GM13977 (cell line): ENCODE results near the gene NOC2L.

Source experiments
- DNase-seq: peaks from one replicate; pipeline ENCODE4 v3.0.0; 2012; ENCODE audit warnings: low spot score
- CTCF ChIP-seq: IDR thresholded peaks from 2 replicates; pipeline ENCODE4 v1.5.1; 2012; ENCODE audit warnings: mild to moderate bottlenecking, control low read depth; ENCODE audit not compliant: insufficient read depth; ENCODE audit errors: extremely low read depth, missing control alignments
- in situ Hi-C: fragments of 300-500 bp; cut with MboI; formaldehyde crosslinking; loops from one replicate; pipeline ENCODE4 v1.12.0; 2022; ENCODE audit warnings: low sequenced_read_pairs, low pct_unique_long_range_greater_than_20kb, mixed read lengths, inconsistent platforms; ENCODE audit not compliant: unreplicated experiment

The NOC2L gene

DNA sequence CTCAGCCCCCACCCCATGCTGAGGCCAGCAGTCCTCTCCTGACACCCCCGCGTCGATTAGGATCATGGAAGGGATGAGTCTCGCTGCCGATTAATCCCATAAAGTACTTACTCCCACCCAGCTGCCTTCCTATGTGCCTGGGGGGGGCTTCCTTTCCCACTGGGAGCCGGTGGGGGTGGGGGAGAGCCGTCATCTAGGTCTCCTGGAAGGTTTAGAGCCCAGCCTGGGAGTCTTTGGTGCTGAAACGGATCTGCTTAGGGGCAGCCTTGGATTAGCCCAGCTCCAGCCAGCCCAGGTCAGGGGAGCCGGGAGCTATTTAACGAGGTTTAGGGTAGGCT is 25.5 kb downstream of the NOC2L start:
- in situ Hi-C loops = no loop called here

DNA sequence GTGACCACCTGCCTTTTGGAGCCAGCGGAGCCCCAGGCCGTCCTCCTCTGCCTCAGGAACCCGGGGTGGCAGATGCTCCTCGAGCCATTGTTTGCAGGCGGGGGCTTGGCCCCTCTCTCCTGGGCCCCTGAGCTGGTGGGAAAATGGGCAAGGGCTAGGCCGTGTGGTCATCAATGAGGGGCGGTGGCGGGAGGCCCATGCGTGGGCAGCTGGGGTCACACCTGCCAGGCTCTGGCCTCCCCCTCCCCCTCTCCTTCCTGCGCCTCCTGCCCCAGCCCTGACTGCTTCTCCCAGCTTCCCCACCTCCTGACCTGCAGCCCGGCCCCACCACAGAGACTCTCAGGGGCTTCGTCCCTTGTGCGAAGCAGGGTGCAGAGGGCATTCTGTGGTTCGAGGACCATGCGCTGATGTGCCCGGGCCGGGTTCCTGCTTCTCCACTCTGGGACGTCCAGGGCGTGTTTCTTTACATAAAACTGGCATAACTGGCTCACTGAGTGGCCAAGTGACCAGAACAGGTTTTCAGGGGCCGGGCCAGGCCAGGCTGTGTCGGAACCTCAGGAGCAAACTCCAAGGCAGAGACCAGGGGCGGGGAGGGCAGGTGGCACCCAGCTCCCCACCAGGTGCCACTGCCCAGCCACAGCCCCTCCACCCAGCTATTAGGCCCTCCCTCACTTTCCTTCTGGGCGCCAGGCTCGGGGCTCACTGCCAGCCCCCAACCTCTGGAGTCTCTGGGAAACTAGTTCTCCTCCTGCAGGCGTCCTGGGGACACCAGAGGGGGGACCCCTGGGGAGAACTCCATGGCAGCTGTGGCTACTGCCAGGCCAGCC is 26.1 kb downstream of the NOC2L start:
- no peak for TF ChIP-seq CTCF
- in situ Hi-C loops = no loop called here
- no peak for DNase-seq

More for the DNA sequence above, 25.5 kb downstream of the NOC2L start:
- no peak for TF ChIP-seq CTCF
- DNase-seq = no peak

DNA sequence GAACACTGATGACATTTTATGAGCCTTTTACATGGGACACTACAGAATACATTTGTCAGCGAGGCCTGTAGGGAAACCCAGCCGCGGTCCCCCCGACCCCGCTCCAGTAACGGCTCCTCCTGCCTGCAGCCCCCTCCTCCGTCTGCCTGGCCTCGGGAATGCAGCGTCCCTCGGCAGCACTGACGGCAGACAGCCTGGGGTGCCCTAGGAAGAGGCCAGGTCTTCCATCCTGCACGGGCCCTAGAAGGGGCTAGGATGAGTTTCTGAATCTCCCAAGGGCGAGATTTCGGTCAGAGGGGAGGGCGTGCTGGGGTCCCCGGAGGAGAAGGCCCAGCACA is 26.9 kb downstream of the NOC2L start:
- no peak for DNase-seq
- in situ Hi-C loops = no loop called here
- no peak for TF ChIP-seq CTCF

DNA sequence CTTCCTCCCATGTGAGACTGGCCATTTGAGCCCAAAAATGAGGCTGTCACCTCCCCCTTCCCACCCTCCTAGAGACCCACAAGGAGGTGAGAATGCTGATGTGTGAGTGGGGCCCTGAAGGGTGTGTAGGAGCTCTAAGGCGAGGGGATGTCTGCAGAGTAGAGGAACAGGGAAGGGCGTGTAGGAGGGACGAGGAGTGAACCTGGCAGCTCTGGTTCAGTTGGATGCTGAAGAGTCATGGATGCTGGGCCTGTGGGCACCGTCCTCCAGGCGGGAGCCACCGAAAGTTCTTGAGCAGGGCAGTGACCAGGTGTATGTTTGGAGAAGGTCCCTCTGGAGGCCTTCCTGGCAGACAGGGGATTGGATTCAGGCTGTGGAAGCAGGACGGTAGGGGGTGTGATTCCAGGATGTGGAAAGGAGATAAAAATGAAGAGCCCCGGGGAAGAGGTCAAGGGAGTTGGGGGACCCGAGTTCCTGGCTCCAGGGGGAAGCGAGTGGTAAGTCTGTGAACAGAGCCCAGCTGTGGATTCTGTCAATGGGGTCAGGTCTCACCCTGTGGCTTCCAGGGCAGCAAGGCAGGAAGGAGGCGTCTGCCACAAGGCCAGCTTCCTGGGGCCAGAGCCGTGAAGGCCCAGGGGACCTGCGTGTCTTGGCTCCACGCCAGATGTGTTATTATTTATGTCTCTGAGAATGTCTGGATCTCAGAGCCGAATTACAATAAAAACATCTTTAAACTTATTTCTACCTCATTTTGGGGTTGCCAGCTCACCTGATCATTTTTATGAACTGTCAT is 27.5 kb downstream of the NOC2L start:
- DNase-seq = no peak
- in situ Hi-C loops = no loop called here
- TF ChIP-seq CTCF = no peak

DNA sequence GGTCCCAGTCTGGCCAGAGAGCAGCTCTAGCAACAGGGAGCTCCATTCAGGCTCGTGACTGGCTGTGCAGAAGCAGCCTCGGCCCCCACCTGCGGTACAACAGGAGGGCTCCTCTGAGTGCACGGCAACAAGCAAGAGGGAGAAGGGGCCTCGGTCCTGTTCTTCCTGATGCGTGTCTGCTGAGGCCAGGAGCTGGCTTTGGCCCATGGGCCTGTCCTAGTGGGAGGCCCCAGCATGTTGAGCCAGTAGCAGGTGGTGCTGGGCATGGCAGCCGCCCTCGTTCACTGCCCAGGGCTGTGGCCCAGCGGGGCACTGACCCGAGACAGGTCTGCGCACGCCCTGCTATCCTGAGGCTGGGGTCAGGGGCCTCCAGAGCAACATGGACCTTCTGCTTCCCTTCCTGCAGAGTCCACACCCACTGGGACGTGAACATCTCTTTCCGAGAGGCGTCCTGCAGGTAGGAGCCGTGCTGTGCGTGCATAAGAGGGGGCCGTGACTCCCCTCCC is 28.4 kb downstream of the NOC2L start:
- in situ Hi-C loops = no loop called here
- no peak for TF ChIP-seq CTCF
- no peak for DNase-seq

GRCh38 chr1:929712-930632 is 29.1 kb downstream of the NOC2L start:
- in situ Hi-C loops = no loop called here
- no peak for TF ChIP-seq CTCF
- DNase-seq = no peak
